NCI-H226 (cell line): Measurements from ENCODE around the gene PLXNA4.

Experiments used
- DNase-seq: peaks from one replicate; pipeline ENCODE4 v3.0.0-alpha.2; 2015

PLXNA4 gene

DNA sequence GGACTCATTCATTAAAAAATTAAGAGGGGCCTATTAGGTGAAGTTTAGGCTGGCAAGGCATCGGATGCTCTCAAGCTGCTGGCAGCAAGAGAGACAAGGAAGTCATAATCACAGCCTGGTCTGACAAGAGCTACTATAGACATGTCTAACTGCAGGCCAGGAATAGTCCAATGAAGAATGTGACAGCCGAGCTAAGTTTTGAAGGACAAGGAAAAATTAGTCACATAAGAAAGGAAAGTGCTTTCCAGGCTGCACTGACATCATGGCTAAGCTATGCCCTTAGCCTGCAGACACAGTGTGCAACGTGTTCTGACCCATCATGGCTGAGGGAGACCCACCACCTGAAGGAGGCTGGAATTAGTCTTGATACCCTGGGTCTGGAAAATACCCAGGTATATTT, 281.1 kb downstream of the PLXNA4 start:
- no peak for DNase-seq

DNA sequence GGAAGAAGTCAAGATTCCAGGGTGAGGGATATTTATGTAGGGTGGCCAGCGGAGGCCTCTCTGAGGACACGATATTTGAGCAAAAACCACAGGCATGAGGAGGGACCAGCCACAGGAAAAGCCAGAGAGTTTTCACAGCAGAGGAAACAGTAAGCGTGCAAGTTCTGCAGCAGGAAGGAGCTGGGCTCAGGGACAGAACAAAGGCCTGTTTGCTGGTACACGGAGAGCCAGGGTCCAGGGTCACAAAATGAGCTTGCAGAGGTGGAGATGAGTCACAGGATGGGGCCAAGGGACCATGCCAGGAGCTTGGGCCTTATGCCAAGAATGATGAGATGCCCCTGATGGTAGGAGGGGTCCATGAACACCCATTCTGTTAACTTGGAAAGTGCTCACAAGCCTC, 283.5 kb downstream of the PLXNA4 start:
- no peak for DNase-seq

DNA sequence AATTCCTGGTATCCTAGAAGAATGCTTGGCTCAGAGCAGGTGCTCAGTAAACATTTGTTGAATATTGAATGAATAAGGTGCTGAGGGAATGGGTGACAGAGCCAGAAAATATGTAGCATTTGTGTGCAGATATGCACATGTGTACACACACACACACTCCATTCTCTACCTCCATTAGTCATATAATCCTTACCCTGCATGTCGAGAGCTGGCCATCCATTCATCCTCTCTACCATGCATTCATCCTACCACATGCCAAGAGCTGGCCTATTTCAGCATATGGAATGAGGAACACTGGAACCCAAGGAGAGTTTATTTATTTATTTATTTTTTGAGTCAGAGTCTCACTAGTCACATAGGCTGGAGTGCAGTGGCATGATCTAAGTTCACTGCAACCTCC, 284.8 kb downstream of the PLXNA4 start:
- no peak for DNase-seq

DNA sequence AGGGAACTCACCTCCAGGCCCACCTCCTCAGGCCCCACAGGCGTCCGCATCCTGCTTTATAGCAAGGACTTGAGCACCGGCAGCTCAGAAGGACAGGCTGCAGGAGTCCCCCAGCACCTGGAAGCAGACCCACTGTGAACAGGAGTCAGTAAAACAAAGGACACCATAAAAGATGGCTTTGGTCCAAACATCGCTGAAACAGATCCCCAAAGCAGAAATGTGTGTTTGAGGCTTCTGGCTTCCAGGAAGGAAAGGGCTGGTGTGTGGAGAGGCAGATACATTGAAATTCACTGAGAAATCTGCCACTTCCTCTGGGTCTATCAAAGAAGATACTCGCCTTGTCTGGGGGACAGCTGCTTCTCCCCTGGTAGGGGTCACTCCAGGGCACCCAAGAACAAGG, 286.2 kb downstream of the PLXNA4 start:
- DNase-seq: no peak

DNA sequence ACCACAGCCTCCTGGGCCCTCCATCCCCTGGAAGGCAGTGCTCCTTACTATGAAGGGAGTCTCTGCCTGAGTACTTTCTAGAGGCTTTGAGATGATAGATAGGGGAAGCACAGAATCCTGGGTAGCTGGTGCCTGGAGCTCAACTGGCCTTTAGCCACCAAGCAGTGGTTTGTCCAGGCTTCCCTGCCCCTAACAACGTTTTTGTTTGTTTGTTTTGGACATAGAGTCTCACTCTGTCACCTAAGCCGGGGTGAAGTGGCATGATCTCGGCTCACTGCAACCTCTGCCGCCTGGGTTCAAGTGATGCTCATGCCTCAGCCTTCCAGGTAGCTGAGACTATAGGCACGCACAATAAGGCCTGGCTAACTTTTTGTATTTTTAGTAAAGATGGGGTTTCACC, 289.4 kb downstream of the PLXNA4 start:
- DNase-seq: no peak

GRCh38 chr7:132280335-132280734, 295.9 kb downstream of the PLXNA4 start:
- no peak for DNase-seq

DNA sequence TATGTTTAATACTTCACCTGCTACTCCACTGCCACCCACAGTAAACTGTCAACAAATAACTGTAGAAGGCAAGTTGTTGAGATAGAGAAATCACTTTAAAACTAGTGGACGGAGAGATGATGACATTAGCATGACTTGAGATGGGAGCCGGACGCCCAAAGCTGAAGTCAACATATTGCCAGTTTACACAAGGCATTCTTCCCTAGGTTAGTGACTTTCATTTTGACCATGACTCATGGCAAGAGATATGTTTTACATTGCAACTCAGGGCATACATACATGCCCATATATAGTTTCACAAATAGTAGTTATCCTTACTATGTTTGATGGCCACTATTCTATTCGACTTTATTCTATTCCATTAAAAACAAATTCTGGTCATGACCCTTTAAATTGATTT, 296.6 kb downstream of the PLXNA4 start:
- no peak for DNase-seq

GRCh38 chr7:132276976-132277725, 299.1 kb downstream of the PLXNA4 start:
- DNase-seq: no peak

DNA sequence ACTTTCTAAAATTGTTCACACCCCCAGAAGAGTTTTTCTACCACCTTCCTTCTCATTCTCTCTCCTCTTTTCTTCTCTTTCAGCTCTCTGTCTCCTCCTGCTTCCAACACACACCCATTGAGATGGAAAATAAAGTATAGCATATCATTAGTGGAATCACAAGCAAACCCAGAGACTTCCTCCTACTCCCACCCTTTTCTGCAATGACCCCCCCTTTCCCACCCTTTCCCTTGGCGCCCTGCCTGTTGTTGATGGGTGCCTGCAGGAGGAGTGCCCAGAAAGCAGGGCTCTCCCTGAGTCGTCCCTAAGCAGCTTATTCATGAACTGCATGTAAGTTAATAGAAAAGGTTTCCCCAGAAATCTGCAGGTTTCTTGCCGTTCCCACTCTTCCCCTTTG, 300.0 kb downstream of the PLXNA4 start:
- DNase-seq: no peak

GRCh38 chr7:132275416-132276233, 300.6 kb downstream of the PLXNA4 start:
- no peak for DNase-seq

GRCh38 chr7:132272763-132273371, 303.4 kb downstream of the PLXNA4 start:
- no peak for DNase-seq

GRCh38 chr7:132270517-132270916, 305.8 kb downstream of the PLXNA4 start:
- DNase-seq: no peak

GRCh38 chr7:132269718-132270117, 306.6 kb downstream of the PLXNA4 start:
- no peak for DNase-seq

- no peak for DNase-seq
These were observed 313.1 kb downstream of the PLXNA4 start for GRCh38 chr7:132263151-132263550.

GRCh38 chr7:132262160-132262470, 314.2 kb downstream of the PLXNA4 start:
- no peak for DNase-seq

GRCh38 chr7:132261327-132262159, 314.7 kb downstream of the PLXNA4 start:
- DNase-seq: no peak

- no peak for DNase-seq
These were observed 318.0 kb downstream of the PLXNA4 start for GRCh38 chr7:132258231-132258630.

- no peak for DNase-seq
These were observed 319.0 kb downstream of the PLXNA4 start for GRCh38 chr7:132257253-132257652.

DNA sequence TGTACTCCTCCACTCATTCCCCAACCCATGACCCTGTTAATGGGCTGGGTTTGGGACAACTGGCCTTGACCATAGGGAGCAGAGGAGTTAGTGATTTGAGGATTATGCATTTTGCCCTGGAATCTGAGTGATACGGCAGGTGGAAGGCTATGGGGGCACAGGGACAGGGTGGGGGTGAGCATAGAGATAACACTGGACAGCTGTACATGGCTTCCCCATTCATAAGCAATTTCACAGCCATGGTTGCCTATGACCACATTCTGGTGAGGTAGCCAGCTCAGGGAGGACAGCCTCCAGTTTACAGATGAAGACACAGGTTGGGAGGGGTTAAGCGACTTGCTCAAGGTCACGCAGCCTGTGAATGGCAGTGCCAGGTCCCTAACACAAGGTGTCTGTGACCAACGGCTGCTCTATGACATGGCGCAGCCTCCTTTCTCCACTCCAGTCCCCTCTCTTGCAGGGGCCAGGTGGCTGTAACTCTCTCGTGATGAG, 319.5 kb downstream of the PLXNA4 start:
- DNase-seq: no peak

DNA sequence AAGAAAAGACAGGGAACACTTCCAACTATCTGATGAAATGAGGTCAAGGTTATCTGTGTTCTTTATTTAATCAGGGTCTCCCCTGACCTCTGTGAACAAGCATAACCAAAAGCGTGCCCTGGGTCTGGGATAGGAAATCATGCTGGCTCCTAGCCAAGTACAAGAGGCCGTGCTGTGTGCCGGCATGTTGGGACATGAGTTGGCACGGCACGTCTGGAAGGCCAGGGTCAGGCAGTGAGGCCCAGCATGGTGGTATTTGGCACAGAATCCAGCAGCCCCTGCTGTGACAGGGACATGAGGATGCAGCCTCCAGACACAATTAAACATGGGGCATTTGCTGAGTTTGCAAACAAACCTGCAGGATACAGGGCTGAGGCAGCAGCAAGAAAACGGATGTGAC, 320.4 kb downstream of the PLXNA4 start:
- DNase-seq: no peak

- DNase-seq: no peak
These were observed 321.0 kb downstream of the PLXNA4 start for GRCh38 chr7:132255115-132255797.

DNA sequence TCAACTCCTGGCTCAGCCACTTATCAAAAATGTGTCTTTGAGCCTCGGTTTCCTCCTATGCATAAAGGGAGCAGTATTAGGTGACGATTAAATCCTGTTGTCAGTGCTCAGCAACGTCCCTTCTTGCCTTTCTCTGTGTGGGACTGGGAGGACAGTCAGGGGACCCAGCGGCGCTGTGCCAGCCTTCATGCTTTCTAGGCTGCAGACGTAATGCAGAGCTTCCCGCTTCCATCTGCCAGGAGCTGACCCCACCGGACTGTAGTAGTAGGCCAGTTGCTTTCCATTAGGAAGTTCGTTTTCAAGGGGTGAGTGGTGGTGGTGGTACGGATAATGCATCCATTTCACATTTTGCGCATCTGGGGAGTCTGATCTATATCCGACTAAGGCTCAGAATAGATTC, 321.8 kb downstream of the PLXNA4 start:
- no peak for DNase-seq

DNA sequence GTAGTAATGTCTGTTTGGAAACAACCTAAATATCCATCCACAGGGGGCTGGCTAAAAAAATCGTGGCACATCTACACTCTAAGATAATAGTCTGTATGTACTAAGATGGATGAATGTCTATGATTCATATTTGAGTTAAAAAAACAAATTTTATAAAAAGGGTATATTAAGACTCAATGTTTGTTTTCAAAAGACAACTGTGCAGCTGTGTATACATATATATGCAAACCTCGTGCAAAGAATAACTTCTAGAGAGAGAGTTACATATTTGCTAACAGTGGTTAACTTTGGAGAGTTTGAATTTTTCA, 323.5 kb downstream of the PLXNA4 start:
- DNase-seq: no peak
